CD4-positive, alpha-beta T cell treated with Interleukin-1 beta for 1 hour (primary cell): ENCODE measurements around the gene MUC6.

ENCODE experiments used
- DNase-seq, 2 donors: peaks; one replicate each; pipeline ENCODE4 v3.0.0-alpha.2; 2020 to 2022

MUC6 gene

GRCh38 chr11:1051356-1052132 lies 15.0 kb upstream of the MUC6 start:
- DNase-seq: no peak

- DNase-seq: peak; percentile 74 to 77
Measured at GRCh38 chr11:1050581-1051355, 14.2 kb upstream of the MUC6 start.

- no peak for DNase-seq
Measured at GRCh38 chr11:1049911-1050580, 13.5 kb upstream of the MUC6 start.

GRCh38 chr11:1049431-1049891 lies 12.9 kb upstream of the MUC6 start:
- DNase-seq: no peak

- DNase-seq: no peak
Measured at GRCh38 chr11:1049071-1049405, 12.5 kb upstream of the MUC6 start.

- no peak for DNase-seq
Measured at GRCh38 chr11:1048375-1049070, 12.0 kb upstream of the MUC6 start.

- no peak for DNase-seq
Measured at GRCh38 chr11:1047595-1048156, 11.2 kb upstream of the MUC6 start.

GRCh38 chr11:1044160-1044559 lies 7.6 kb upstream of the MUC6 start:
- DNase-seq: no peak

- no peak for DNase-seq
Measured at GRCh38 chr11:1043563-1044096, 7.1 kb upstream of the MUC6 start.

- no peak for DNase-seq
Measured at GRCh38 chr11:1042626-1043562, 6.4 kb upstream of the MUC6 start.

- no peak for DNase-seq
Measured at GRCh38 chr11:1041936-1042608, 5.6 kb upstream of the MUC6 start.

GRCh38 chr11:1041471-1041870 lies 5.0 kb upstream of the MUC6 start:
- no peak for DNase-seq

GRCh38 chr11:1041149-1041467 lies 4.6 kb upstream of the MUC6 start:
- DNase-seq: no peak

- DNase-seq: no peak
Measured at GRCh38 chr11:1040428-1041148, 4.1 kb upstream of the MUC6 start.

GRCh38 chr11:1039481-1040427 lies 3.2 kb upstream of the MUC6 start:
- DNase-seq: no peak

- DNase-seq: no peak
Measured at GRCh38 chr11:1038921-1039320, 2.4 kb upstream of the MUC6 start.

GRCh38 chr11:1038361-1038760 lies 1.8 kb upstream of the MUC6 start:
- no peak for DNase-seq

- DNase-seq: no peak
Measured at GRCh38 chr11:1037506-1038055, 1.1 kb upstream of the MUC6 start.

GRCh38 chr11:1036931-1037330 lies 413 bp upstream of the MUC6 start:
- no peak for DNase-seq
